Trophoblast cell (in vitro differentiated cells and primary cell): Measurements from ENCODE around the gene PARD6B.
A peak's percentile ranks its signal among the peaks of the same experiment; 100 is the strongest.

ENCODE experiments used
- DNase-seq, 2 donors: peaks; one replicate each; pipeline ENCODE4 v3.0.0-alpha.2; 2016
- H2AFZ ChIP-seq: 2 replicates; pipeline ENCODE4 v1.6.1; 2013; ENCODE audit warnings: low read length, moderate library complexity, mild to moderate bottlenecking; ENCODE audit not compliant: insufficient read depth, poor library complexity
- H2AK5ac ChIP-seq: 2 replicates; pipeline ENCODE4 v1.6.1; 2013; ENCODE audit warnings: mild to moderate bottlenecking, low read length
- H2BK120ac ChIP-seq: 2 replicates; pipeline ENCODE4 v1.6.1; 2013; ENCODE audit warnings: low read length, mild to moderate bottlenecking, moderate library complexity; ENCODE audit not compliant: insufficient read depth, poor library complexity
- H2BK12ac ChIP-seq: 2 replicates; pipeline ENCODE4 v1.6.1; 2013; ENCODE audit warnings: mild to moderate bottlenecking, low read length, moderate library complexity
- H2BK5ac ChIP-seq: 2 replicates; pipeline ENCODE4 v1.6.1; 2013; ENCODE audit warnings: low read length, low read depth, moderate library complexity, mild to moderate bottlenecking; ENCODE audit not compliant: poor library complexity
- H3K14ac ChIP-seq: 2 replicates; pipeline ENCODE4 v1.6.1; 2013; ENCODE audit warnings: mild to moderate bottlenecking, low read length
- H3K18ac ChIP-seq: 2 replicates; pipeline ENCODE4 v1.6.1; 2013; ENCODE audit warnings: mild to moderate bottlenecking, low read length
- H3K23ac ChIP-seq: 2 replicates; pipeline ENCODE4 v1.6.1; 2013; ENCODE audit warnings: low read length
- H3K27ac ChIP-seq: 2 replicates; pipeline ENCODE4 v1.5.1; 2013; ENCODE audit warnings: low read depth, mild to moderate bottlenecking, inconsistent platforms, low read length, moderate library complexity
- H3K27me3 ChIP-seq: 2 replicates; pipeline ENCODE4 v1.6.1; 2013; ENCODE audit warnings: inconsistent platforms, mild to moderate bottlenecking, low read length, moderate library complexity; ENCODE audit not compliant: insufficient read depth
- H3K36me3 ChIP-seq, 2 experiments: 1 replicate in 1 of 2; 2 replicates in 1 of 2; pipeline ENCODE4 v1.6.1; 2013; ENCODE audit warnings: low read length in 2 of 2, mild to moderate bottlenecking in 2 of 2, moderate library complexity in 1 of 2; ENCODE audit not compliant: insufficient read depth in 2 of 2, control insufficient read depth in 1 of 2
- H3K4ac ChIP-seq: 2 replicates; pipeline ENCODE4 v1.6.1; 2013; ENCODE audit warnings: low read depth, mild to moderate bottlenecking, low read length, moderate library complexity
- H3K4me1 ChIP-seq, 2 experiments: 1 replicate in 1 of 2; 2 replicates in 1 of 2; pipeline ENCODE4 v1.6.1; 2013; ENCODE audit warnings: low read length in 2 of 2, mild to moderate bottlenecking in 2 of 2, moderate library complexity in 1 of 2; ENCODE audit not compliant: insufficient read depth in 2 of 2, control insufficient read depth in 1 of 2
- H3K4me2 ChIP-seq: 2 replicates; pipeline ENCODE4 v1.6.1; 2013; ENCODE audit warnings: inconsistent platforms, mild to moderate bottlenecking, low read length, moderate library complexity
- H3K4me3 ChIP-seq: 2 replicates; pipeline ENCODE4 v1.5.1; 2013; ENCODE audit warnings: mild to moderate bottlenecking, low read depth, low read length, inconsistent platforms
- H3K79me1 ChIP-seq: one replicate; pipeline ENCODE4 v1.6.1; 2013; ENCODE audit warnings: low read length
- H3K79me2 ChIP-seq: 2 replicates; pipeline ENCODE4 v1.6.1; 2013; ENCODE audit warnings: low read length, mild to moderate bottlenecking; ENCODE audit not compliant: control insufficient read depth, insufficient read depth, poor library complexity
- H3K9ac ChIP-seq: 2 replicates; pipeline ENCODE4 v1.6.1; 2013; ENCODE audit warnings: mild to moderate bottlenecking, low read length
- H3K9me3 ChIP-seq: 2 replicates; pipeline ENCODE4 v1.6.1; 2013; ENCODE audit warnings: low read depth, mild to moderate bottlenecking, control low read depth, inconsistent platforms, low read length; ENCODE audit not compliant: insufficient read depth
- H4K12ac ChIP-seq: 2 replicates; pipeline ENCODE4 v1.6.1; 2013; ENCODE audit warnings: low read depth, mild to moderate bottlenecking, low read length, moderate library complexity
- H4K8ac ChIP-seq: 2 replicates; pipeline ENCODE4 v1.6.1; 2013; ENCODE audit warnings: low read depth, mild to moderate bottlenecking, low read length, moderate library complexity
- H4K91ac ChIP-seq: one replicate; pipeline ENCODE4 v1.6.1; 2013; ENCODE audit warnings: low read depth, mild to moderate bottlenecking, low read length, moderate library complexity
- WGBS: extraction: QIAGEN DNeasy Blood & Tissue Kit; methylation state at CpG from one replicate; pipeline ENCODE4 v1.1.7; 2013; ENCODE audit warnings: missing lambda C conversion rate; ENCODE audit not compliant: insufficient read length, insufficient coverage; ENCODE audit errors: extremely low coverage; 5-methylcytosine and 5-hydroxymethylcytosine counted together

PARD6B gene

GRCh38 chr20:50727792-50728485 lies 3.4 kb upstream of the PARD6B start:
- Histone ChIP-seq H3K79me2 (peaks cover 14% of the 10 kb centered on the region), H3K23ac (no peak overlapping the region), H3K79me1 (peaks cover 43% of the 10 kb centered on the region), H4K12ac (no peak overlapping the region), H3K36me3 (no peaks in the 10 kb centered on the region), H3K27ac (peak overlapping the region; percentile 14), H3K4me3 (no peak overlapping the region), H3K4me1 (peaks cover 28 to 33% of the 10 kb centered on the region in 2 experiments), H3K4ac (no peak overlapping the region), H4K8ac (no peak overlapping the region), H3K27me3 (no peaks in the 10 kb centered on the region), H3K14ac (no peak overlapping the region), H2AFZ (no peak overlapping the region), H2BK120ac (no peak overlapping the region), H3K18ac (no peak overlapping the region), H3K9ac (no peak overlapping the region), H2BK12ac (peak overlapping the region; percentile 86), H3K9me3 (peaks cover 1% of the 10 kb centered on the region), H2AK5ac (peak overlapping the region; percentile 22), H3K4me2 (no peak overlapping the region), H4K91ac (no peak overlapping the region), H2BK5ac (no peak overlapping the region)
- DNase-seq, result no peak
- no CpG with 5 or more reads among the region's 8 CpGs for WGBS

- Histone ChIP-seq H3K14ac (no peak overlapping the region), H4K91ac (no peak overlapping the region), H3K36me3 (no peaks in the 10 kb centered on the region), H2AFZ (no peak overlapping the region), H3K4me2 (no peak overlapping the region), H3K79me1 (peaks cover 43% of the 10 kb centered on the region), H3K4me1 (peaks cover 28 to 33% of the 10 kb centered on the region in 2 experiments), H3K9me3 (peaks cover 1% of the 10 kb centered on the region), H2BK5ac (no peak overlapping the region), H4K12ac (no peak overlapping the region), H2BK12ac (peak overlapping the region; percentile 46), H2AK5ac (no peak overlapping the region), H2BK120ac (no peak overlapping the region), H3K18ac (no peak overlapping the region), H3K27ac (no peak overlapping the region), H3K9ac (no peak overlapping the region), H3K23ac (no peak overlapping the region), H4K8ac (no peak overlapping the region), H3K79me2 (peaks cover 14% of the 10 kb centered on the region), H3K4ac (no peak overlapping the region), H3K4me3 (no peak overlapping the region), H3K27me3 (no peaks in the 10 kb centered on the region)
- no CpG with 5 or more reads among the region's 4 CpGs for WGBS
- DNase-seq, result no peak
Observed at GRCh38 chr20:50728486-50728980, 2.8 kb upstream of the PARD6B start.

- Histone ChIP-seq H3K4me2 (no peak overlapping the region), H3K79me2 (peaks cover 13% of the 10 kb centered on the region), H3K27ac (peak overlapping the region; percentile 39), H4K12ac (no peak overlapping the region), H2BK12ac (peak overlapping the region; percentile 85), H3K14ac (peak overlapping the region; percentile 29), H3K9me3 (peaks cover 1% of the 10 kb centered on the region), H3K23ac (no peak overlapping the region), H3K4ac (no peak overlapping the region), H3K18ac (no peak overlapping the region), H3K9ac (no peak overlapping the region), H4K8ac (peak overlapping the region; percentile 39), H3K4me1 (peaks cover 25 to 32% of the 10 kb centered on the region in 2 experiments), H3K4me3 (no peak overlapping the region), H2AK5ac (peak overlapping the region; percentile 4), H2BK120ac (peak overlapping the region; percentile 4), H3K36me3 (no peaks in the 10 kb centered on the region), H3K79me1 (peaks cover 40% of the 10 kb centered on the region), H2AFZ (no peak overlapping the region), H3K27me3 (no peaks in the 10 kb centered on the region), H4K91ac (peak overlapping the region; percentile 75), H2BK5ac (peak overlapping the region; percentile 34)
- WGBS, result 100% methylated on average over 2 of the region's 11 CpGs
- no peak for DNase-seq
Observed at GRCh38 chr20:50728981-50729874, 2.2 kb upstream of the PARD6B start.

GRCh38 chr20:50729901-50730764 lies 1.2 kb upstream of the PARD6B start:
- H3K27ac ChIP-seq, result peak overlapping the region; percentile 39
- H3K23ac ChIP-seq, result no peak overlapping the region
- peak overlapping the region; percentile 50 for H3K14ac ChIP-seq
- H3K36me3 ChIP-seq, result peaks cover 0 to 2% of the 10 kb centered on the region in 2 experiments
- peaks cover 33% of the 10 kb centered on the region for H3K79me1 ChIP-seq
- peak overlapping the region; percentile 29 for H4K12ac ChIP-seq
- peaks cover 21 to 25% of the 10 kb centered on the region in 2 experiments for H3K4me1 ChIP-seq
- peak overlapping the region; percentile 59 for H3K4me2 ChIP-seq
- peak overlapping the region; percentile 81 for H4K91ac ChIP-seq
- H3K9ac ChIP-seq, result peak overlapping the region; percentile 2
- H3K9me3 ChIP-seq, result peaks cover 1% of the 10 kb centered on the region
- no peaks in the 10 kb centered on the region for H3K27me3 ChIP-seq
- peak overlapping the region; percentile 2 for H2BK5ac ChIP-seq
- H3K4me3 ChIP-seq, result peak overlapping the region; percentile 74
- H2BK120ac ChIP-seq, result peak overlapping the region; percentile 49
- WGBS, result no CpG with 5 or more reads among the region's 21 CpGs
- H2AK5ac ChIP-seq, result no peak overlapping the region
- H3K4ac ChIP-seq, result no peak overlapping the region
- peak; percentile 20 to 41 for DNase-seq
- H2AFZ ChIP-seq, result peak overlapping the region; percentile 14
- H4K8ac ChIP-seq, result peak overlapping the region; percentile 60
- peaks cover 15% of the 10 kb centered on the region for H3K79me2 ChIP-seq
- H3K18ac ChIP-seq, result no peak overlapping the region
- peak overlapping the region; percentile 30 for H2BK12ac ChIP-seq
